GM20431 (cell line): ENCODE data around the gene HMG20B.

Experiments
- in situ Hi-C: fragments of 300-500 bp; cut with MseI, MboI; formaldehyde crosslinking; loops from one replicate; pipeline ENCODE4 v1.15.0; 2020; ENCODE audit warnings: low sequenced_read_pairs; ENCODE audit not compliant: unreplicated experiment

HMG20B gene

GRCh38 chr19:3536429-3537100, 36.2 kb upstream of the HMG20B start:
- in situ Hi-C loops = no loop called here

GRCh38 chr19:3537101-3537437, 35.7 kb upstream of the HMG20B start:
- in situ Hi-C loops = no loop called here

GRCh38 chr19:3537438-3538240, 35.1 kb upstream of the HMG20B start:
- in situ Hi-C loops = no loop called here

GRCh38 chr19:3538258-3538929, 34.4 kb upstream of the HMG20B start:
- in situ Hi-C loops = no loop called here

- in situ Hi-C loops = no loop called here
These were observed 33.6 kb upstream of the HMG20B start, which contains the start of gene TEKTIP1 for GRCh38 chr19:3538965-3539755. TSS of gene TEKTIP1 (plus strand) at chr19:3539174. CDS start at chr19:3539178, 4 bp downstream.

- in situ Hi-C loops = no loop called here
These were observed 33.0 kb upstream of the HMG20B start for GRCh38 chr19:3539756-3540118.

GRCh38 chr19:3543150-3544057, 29.3 kb upstream of the HMG20B start:
- in situ Hi-C loops = no loop called here

- in situ Hi-C loops = no loop called here
These were observed 28.7 kb upstream of the HMG20B start for GRCh38 chr19:3544058-3544376.

GRCh38 chr19:3544742-3545668, 27.7 kb upstream of the HMG20B start:
- in situ Hi-C loops = no loop called here

GRCh38 chr19:3545669-3546034, 27.1 kb upstream of the HMG20B start:
- in situ Hi-C loops = no loop called here

GRCh38 chr19:3546119-3546518, 26.6 kb upstream of the HMG20B start:
- in situ Hi-C loops = no loop called here

- in situ Hi-C loops = no loop called here
These were observed 25.4 kb upstream of the HMG20B start for GRCh38 chr19:3547301-3547731.

- in situ Hi-C loops = no loop called here
These were observed 24.9 kb upstream of the HMG20B start for GRCh38 chr19:3547767-3548282.

- in situ Hi-C loops = no loop called here
These were observed 24.1 kb upstream of the HMG20B start for GRCh38 chr19:3548606-3549005.

GRCh38 chr19:3549816-3550215, 22.9 kb upstream of the HMG20B start:
- in situ Hi-C loops = no loop called here

GRCh38 chr19:3550947-3551791, 21.6 kb upstream of the HMG20B start:
- in situ Hi-C loops = no loop called here

GRCh38 chr19:3551792-3552095, 21.0 kb upstream of the HMG20B start:
- in situ Hi-C loops = no loop called here
